GM21515 (cell line): Measurements from ENCODE around the gene CPE.

ENCODE experiments used
- ATAC-seq: cut with Tn5 transposase; IDR thresholded peaks from one replicate; pipeline ENCODE4 v1.9.1; 2021; ENCODE audit not compliant: unreplicated experiment

Gene CPE

DNA sequence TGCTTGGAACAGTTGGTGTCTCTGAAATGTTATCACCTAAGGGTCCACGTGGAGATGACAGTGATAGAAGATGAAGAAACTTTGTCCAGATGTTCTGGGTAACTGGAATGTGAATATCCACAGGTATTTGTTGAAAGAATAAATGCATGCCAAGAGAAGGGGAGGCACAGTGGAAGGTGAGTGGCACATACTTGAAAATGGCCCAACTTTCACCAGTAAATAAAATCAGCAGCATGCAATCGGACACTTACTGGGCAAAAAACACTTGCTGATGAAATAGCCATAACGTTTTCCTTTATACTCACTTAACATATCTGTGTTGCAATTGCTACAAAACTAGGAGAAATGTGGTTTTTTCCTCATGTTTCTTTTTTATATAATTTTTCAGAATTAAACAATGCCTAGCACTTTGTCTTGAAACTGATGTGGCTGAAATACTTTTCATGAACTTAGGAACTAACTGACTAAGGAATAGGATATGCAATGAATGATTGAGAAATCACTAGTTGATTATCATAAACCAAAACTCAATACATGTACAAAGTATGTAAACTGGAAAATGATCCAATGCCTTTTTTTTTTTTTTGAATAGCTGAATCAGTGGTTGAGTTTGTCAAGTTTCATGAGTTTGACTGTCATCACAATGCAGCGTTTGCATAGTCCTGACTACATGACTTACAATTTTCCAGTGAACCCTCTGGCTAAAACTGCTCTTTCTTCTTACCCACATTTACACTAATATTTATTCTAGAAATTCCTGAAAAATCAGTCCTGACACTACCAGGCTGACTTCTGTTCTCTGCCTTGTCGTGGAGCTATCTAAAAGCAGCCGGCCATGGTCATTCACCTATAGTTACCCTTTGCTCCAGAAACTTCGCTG lies 127.4 kb downstream of the CPE start:
- ATAC-seq, result no peak

DNA sequence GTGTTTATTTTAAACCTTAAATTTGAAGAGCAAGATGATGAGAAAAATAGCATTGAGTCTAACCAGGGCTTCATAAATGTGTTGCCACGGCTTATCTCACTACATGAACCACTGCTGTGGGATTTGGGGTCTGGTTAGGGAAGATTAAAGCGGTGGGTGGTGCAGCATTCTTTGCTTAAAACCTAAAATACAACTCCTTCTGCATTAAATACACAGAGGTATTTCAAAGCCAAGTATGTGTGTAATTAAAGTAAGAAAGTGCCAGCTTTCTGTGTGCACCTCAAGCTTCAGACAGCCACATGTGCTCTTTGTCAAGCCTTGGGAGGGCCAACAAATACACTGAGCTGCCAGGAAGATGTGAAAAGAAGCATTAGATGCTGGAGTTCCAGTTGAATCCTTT lies 128.0 kb downstream of the CPE start:
- no peak for ATAC-seq

DNA sequence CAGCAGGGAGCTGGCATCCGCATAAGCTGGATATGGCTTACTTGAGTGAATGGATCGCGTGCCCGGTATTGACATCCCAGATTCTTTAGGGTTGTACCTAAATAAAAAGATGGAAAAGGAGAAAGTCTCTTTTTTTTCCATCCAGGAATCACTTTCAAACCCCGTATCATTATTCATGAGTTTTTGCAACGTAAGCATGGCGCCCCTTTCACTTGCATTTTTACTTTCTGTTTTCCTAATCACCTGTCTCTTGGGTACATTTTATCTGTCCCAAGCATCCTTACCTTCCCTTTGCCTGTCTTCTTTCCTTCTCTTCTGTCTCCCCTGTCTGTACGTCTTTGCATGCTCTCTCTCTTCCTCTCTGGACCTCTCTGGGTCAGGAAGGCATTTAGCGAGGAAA lies 128.6 kb downstream of the CPE start:
- ATAC-seq, result no peak

DNA sequence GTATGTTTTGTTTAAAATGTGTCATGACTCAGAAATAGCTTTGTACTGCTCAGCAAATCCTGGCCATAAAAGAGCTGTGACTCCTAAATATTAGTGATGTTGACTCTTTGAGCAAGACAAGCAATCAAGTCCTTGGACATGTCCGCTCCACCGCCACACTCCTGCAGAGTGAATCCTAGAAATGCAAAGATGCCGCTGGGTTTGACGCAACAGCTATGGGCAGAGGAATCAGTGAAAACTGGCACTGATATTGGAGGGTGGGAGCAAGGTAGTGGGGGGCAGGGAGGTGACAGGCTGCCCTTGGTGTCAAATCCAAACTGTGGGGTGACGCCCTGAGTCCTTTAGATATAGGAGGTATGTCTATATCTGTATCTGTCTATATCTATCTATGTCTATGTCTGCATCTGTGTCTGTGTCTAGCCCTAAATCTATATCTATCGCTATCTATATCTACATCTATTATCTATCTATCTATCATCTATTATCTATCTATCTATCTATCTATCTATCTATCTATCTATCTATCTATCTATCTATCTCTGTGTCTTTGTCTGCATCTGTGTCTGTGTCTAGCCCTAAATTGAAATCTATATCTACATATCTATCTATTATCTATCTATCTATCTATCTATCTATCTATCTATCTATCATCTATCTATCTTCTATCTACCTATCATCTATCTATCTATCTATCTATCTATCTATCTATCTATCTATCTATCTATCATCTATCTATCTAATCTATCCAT lies 129.7 kb downstream of the CPE start:
- ATAC-seq, result no peak

DNA sequence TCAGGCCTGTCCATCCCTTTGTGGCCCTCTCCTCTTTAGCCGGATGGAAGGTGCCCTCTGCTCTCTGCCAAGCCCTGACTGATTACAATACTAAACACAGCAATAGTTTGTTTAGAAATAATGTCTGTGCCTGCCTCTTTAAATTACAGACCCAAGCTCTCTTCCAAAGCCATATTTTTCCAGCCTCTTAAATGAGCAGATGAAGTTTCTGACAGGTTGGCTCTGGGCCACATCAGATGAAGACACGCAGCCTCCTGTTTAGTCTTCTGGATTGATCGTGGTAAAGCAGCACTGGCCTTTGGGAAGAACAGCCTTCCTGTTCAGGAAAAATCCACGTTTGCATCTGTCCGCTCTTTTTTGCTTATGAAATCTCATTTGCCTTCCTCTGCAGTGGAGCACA lies 133.6 kb downstream of the CPE start:
- ATAC-seq, result no peak

DNA sequence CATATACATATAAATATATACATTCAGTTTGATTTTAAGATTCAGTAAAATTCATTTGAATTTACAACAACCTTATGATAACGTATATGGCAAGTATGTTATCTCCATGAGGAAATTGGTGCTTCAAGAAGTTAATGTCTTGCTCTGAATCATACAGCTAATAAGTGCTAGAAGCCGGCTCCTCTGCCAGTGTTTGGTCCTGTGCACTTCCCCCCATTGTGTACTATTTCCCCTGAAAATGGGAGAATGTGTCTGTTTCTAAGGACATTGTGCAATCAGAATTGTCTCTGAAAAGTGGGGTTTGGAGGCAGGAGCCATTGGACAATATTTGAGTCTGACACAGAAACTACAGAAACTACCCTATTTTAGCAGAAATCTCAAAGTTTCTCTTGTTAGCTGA lies 135.9 kb downstream of the CPE start:
- no peak for ATAC-seq

DNA sequence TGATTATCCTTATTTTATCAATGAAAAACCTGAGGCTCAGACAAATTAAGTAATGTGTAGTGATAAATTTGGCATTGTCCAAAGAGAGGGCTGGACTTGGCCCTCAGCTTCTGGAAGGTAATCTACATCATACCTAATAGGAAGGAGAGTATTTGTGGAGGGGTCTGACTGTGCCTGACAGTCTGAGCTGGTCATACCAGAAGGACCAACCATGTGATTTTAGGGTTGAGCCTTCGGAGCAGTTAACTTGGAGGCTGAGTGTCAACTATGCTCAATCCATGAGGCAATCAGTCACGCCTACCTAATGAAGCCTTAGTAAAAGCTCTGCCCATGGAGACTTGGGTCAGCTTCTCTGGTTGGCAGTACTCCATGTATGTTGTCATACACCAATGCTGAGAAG lies 136.4 kb downstream of the CPE start:
- no peak for ATAC-seq

DNA sequence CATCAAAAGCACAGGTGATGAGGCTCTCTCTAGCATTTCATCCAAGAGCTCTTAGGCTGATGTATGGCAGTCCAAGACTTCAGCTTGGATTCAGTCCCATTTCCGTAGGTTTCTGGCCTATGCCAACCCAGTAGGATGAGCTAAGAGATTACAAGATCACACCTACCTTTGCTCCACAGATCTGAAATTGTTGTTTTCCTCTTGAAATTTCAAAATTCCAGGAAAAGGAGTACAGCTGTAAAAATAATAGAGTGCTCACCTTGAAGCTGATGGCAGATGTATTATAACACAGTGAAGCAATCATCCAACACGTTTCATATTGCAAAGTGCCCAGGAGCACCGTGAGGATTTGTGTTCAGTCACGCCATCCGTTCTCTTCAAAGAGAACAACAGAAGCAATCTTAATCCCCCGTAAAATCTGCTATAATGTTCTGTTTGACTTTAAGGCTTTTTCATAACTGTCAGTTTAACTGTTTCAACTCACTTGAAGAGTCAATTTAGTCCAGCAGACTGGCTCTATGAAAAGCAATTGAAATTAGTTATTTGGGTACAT lies 137.5 kb downstream of the CPE start:
- no peak for ATAC-seq

DNA sequence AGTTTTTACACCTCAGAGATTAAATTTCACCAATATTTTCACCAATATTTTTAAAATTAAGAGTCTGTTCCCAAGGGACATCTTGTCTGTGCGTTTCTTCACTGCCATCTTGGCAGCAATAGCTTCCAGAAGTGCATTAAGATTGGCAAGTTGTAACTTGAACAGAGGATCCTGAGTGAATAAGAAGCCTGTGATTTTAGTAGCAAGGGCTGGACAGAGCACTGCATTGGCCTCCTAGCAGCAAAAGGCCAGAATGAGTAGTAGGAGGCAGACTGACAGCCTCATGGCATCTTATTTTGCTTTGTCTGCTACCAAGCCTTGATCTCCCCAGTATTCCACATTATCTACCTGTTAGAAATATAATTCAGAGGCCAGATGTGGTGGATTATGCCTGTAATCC lies 138.4 kb downstream of the CPE start:
- ATAC-seq, result no peak

DNA sequence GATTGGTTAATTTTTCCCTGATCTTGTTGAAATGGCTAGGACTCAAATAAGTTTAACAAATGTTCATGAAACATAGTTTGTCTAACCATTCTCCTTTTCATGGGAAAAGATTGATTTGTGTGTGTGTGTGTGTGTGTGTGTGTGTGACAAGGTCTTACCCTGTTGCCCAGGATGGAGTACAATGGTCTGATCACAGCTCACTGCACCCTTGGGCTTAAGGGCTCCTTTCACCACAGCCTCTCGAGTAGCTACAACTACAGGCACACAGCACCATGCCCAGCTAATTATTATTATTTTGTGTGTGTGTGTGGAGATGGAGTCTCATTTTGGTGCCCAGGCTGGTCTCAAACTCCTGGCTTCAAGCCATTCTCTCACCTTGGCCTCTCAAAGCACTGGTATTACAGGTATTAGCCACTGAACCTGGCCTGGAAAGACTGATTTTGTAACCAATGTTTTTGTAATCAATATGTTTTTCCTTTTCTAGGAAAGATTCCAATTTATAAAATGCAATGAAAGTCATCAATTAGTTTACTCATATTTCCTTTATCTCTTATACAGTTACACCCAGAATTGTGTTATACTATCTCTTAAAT lies 139.3 kb downstream of the CPE start:
- ATAC-seq, result no peak

DNA sequence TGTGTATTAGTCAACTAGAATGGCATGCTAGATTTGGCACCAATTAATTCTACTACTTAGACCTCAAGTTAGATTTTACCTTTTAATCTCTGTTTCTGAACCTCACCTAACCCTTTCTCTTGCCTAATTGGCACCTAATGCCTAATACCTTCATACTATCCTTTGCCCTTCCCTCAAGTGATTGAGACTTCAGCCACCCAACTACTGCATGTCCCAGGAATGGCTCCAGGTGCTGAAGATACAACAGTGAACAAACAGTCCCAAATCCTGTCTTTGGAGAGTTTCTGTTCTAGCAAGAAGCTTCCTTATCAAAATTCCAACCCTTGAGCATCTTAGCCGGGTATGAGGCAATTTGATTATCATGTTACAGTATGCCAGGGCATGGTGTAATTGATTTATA lies 139.9 kb downstream of the CPE start:
- ATAC-seq, result no peak

DNA sequence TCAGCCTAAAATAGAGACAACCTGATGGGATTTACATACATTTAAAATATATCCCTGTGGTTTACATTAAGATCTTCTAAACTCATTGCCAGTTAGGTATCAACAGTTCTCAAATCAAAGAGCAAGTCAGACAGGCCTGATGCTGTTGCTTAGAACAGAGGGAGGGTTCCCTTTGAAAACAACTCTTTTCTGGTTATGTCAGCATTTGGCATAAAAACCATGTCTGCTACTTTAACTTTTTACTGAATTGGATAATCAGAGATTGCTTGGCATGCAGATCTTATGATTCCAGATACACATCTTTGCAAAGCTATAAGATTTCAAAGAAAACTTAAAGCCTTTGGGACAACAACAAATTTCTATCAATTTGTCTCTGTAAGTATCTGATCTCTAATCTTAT lies 140.8 kb downstream of the CPE start:
- ATAC-seq, result no peak

DNA sequence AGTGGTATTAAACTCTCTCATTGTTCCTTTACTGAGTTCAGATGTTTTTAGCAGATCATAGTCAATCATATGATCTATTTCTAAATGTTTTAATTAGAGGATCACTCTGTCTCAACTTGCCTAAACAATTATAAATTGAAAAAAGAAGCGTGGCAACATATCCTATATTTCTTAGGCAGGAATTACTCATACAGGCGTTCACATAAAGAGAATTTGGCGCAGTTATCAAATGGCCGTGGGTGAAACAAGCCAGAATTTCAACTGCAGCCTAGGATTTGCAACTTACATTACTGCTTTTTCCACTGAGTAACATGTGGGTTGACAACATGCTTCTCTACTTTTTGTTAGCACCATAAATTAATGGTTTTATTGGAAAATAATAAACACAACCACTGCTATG lies 141.3 kb downstream of the CPE start:
- ATAC-seq, result no peak

DNA sequence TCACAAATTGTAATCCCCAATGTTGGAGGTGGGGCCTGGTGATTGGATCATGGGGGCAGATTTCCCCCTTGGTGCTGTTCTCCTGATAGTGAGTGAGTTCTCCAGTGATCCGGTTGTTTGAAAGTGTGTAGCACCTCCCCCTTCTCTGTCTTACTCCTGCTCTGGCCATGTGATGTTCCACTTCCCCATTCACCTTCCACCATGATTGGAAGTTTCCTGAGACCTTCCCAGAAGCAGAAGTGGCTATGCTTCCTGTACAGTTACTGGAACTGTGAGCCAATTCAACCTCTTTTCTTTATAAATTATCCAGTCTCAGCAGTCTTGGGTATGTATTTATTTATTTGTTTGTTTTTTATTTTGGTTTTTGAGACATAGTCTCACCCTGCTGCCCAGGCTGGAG lies 143.2 kb downstream of the CPE start:
- no peak for ATAC-seq

DNA sequence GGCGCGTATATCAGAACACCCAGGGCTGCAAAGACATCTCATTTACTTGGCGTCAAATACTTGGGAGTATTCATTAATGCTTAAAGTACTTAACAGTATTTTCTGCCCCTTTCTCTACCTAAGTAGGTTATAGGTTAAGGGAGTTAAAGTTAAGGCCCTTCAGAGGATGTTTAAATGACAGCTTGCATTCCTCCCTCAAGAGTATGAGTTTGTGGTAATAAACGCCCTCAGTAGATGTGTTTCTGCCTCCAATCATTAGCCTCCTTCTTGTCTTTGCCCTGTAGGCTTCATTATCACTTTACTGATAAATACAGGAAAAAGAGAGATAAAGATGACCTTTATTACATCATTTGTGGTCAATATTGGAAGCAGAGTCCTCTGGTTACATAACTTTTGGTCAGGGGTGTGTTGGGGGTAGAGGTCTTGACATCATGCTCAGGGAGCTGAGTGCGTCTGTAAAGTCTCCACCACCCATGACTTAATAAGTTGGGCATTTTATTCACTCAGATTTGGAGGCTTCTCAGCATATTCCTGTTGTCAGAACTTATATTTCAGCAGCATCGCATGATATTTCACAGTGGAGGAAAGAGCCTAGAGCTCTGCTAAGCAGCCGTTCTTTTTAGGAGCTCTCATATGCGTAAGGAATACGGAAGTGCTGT lies 145.9 kb downstream of the CPE start:
- no peak for ATAC-seq

DNA sequence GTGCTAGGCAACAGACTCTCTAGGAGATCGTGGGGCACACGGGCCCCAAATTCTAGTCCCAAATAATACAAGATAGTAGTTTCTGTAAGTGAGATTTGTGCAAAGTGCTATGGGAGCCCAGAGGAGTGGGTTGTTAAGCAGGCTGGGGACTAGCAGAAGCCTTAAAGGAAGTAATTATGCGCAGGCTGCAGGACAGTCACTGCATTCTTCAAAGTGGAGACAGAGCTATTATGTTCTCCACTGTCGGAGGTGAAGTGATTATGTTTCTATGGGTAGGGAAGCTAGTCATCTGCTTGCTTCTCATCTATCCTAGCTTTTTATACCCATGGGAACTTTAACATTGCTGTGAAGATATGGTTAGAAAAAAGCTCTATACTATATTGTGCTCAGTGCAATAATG lies 154.2 kb downstream of the CPE start:
- no peak for ATAC-seq

DNA sequence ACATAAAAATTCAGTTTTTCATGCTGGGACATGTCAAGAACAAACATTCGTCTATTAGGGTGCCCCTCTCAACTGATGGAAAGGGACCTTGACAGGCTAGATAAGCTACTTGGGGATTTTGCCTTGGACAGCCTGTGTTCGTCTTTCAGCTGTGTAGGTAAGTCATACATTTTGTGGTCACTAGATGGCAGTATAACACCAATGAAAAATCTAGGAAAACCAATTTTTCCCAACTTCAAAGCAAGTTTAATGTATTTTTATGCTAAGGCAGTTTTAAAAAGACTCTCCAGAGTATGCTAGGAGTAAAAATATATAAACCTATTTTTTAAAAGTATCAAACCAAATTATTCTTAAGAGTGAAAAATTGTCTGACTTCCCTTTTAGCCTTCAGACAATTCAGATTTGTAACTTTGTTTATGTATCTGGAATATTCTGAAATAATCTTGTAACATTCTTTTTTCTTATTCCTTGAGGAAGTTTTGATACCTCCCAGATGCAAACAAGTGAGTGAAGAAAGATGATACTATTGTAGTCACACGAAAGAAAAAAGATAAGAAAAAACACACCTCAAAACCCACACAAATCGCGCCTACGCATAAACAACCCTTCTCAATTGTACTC lies 158.3 kb downstream of the CPE start:
- ATAC-seq, result no peak

DNA sequence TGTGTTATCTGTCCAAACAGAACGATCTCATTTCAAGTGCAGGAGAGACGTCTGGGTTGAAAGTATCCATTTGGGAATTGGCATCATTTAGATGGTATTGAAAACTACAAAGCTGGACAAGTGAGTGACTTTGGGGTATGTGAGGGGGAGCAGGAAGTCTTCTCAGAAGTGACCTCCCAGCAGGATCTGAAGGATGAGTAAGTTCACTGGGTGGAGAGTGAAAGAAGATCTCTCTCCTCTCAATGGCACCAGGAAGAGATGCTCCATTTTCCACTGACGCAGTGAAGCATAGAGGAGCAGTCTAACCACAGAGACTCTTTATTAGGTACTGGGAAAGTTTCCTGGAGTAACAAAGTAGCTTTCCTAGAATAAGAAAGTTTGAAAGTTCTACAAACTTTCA lies 161.0 kb downstream of the CPE start:
- no peak for ATAC-seq

DNA sequence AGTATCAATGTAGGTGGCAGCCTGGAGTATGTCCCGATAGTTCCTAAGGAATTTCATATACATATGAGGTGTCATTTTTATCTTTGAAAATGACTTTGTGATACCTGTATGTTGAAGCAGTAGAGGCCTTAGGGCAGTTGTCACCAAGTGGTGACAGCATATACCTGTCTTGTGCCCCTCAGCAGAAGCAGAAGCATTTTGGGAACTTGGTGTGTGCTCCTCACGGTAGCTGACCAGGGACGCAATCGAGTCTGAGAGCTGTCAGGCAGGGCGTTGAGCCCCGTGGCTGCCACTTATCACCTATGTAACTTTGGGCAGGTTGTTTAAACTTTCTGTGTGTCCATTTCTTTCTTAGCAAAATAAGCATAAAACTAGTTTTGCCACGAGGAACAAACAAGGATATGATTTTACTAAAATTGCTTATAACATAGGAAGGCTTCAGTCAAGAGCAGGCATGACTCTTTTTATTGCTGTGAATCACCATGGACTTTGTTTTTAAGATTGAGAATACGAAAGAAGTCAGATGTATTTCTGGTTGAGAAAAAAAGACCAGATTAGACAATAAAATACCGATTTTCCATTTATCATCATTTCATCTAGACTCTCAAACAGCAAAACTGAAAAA lies 161.5 kb downstream of the CPE start:
- no peak for ATAC-seq

DNA sequence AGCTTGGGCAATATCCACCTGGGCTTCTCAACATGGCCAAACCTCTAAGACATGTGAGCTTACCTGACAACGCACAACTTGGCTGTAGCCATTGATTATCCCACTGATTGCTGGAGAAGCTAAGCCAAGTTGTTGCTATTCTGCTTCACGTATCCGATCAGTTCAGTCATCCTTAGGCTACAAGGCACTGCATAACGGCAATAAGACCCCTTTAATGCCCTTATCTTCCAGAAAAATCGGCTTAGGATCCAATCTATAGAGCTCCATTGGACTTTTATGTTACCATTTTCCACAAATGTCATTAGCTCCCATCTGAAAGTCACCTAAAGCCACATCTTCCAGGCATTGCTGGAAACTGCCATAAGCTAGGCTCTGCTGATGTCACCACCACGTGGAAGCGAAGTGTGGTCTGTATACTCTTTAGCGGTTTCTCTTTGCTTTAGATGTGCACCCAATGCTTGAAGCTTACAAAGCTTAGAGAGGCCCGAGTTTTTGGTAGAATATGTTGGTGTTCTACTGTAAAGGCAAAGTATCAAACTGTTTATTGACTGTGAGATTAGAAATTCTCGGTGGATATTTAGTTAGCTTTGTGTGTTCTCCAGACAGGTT lies 163.1 kb downstream of the CPE start:
- ATAC-seq, result no peak
